IMR-90 (cell line): Measurements from ENCODE around the gene ITPR2.

Experiments used
- CTCF ChIP-seq: conservative IDR thresholded peaks from 2 replicates; pipeline ENCODE4 v1.5.1; 2012; ENCODE audit warnings: mild to moderate bottlenecking, low read depth, low read length, improper control_type of control experiment
- MAFK ChIP-seq: IDR thresholded peaks from 2 replicates; pipeline ENCODE4 v1.6.1; 2012; ENCODE audit warnings: low read depth, low read length, improper control_type of control experiment
- POLR2A ChIP-seq: IDR thresholded peaks from 2 replicates; pipeline ENCODE4 v1.6.1; 2012; ENCODE audit warnings: mild to moderate bottlenecking, low read depth, low read length
- RAD21 ChIP-seq: IDR thresholded peaks from 2 replicates; pipeline ENCODE4 v1.6.1; 2012; ENCODE audit warnings: low read length, improper control_type of control experiment
- RCOR1 ChIP-seq: IDR thresholded peaks from 2 replicates; pipeline ENCODE4 v1.6.1; 2012; ENCODE audit warnings: mild to moderate bottlenecking, low read length, improper control_type of control experiment; ENCODE audit not compliant: insufficient replicate concordance
- RFX5 ChIP-seq: IDR thresholded peaks from 2 replicates; pipeline ENCODE4 v1.8.0; 2012; ENCODE audit warnings: low read depth, mild to moderate bottlenecking, low read length, moderate library complexity
- USF2 ChIP-seq: fragments of 150-350 bp; IDR thresholded peaks from 2 replicates; pipeline ENCODE4 v1.6.1; 2017; ENCODE audit warnings: mild to moderate bottlenecking, antibody characterized with exemption, low read length, low read depth

- TF ChIP-seq CTCF (no peak), MAFK (no peak), RFX5 (no peak), USF2 (no peak), RAD21 (no peak), POLR2A (no peak), RCOR1 (no peak)
Measured at GRCh38 chr12:26636710-26637328, 196.2 kb downstream of the ITPR2 start.
